SK-N-MC (cell line): ENCODE results near the gene EPHA8.

Experiments used
- EZH2 ChIP-seq: fragments of 200-600 bp; sonication (generic); IDR thresholded peaks from one replicate; pipeline ENCODE4 v1.6.1; 2017; ENCODE audit warnings: antibody characterized with exemption
- POLR2AphosphoS5 ChIP-seq: IDR thresholded peaks from 2 replicates; pipeline ENCODE4 v1.6.1; 2012; ENCODE audit warnings: mild to moderate bottlenecking, low read depth, low read length, borderline replicate concordance

- TF ChIP-seq POLR2AphosphoS5, result no peak
- TF ChIP-seq EZH2, result no peak
These were observed 13.3 kb downstream of the EPHA8 start for GRCh38 chr1:22576617-22577016.
